AML-193 (cell line): ENCODE data around the gene LRRTM2.
"Not testable (repeated sequence)": the region's sequence is repeated elsewhere in the genome, so short reads cannot be mapped to it uniquely, and the experiment has no call there.

Experiments used
- DNase-seq, 2 experiments: peaks; one replicate each; lab custom pipeline; 2025; lab: John Stamatoyannopoulos, UW

The LRRTM2 gene

GRCh38 chr5:138837160-138837559 lies 38.0 kb downstream of the LRRTM2 start:
- no peak for DNase-seq

- not testable (repeated sequence) for DNase-seq
These were observed 40.3 kb downstream of the LRRTM2 start for GRCh38 chr5:138834853-138835252.

DNA sequence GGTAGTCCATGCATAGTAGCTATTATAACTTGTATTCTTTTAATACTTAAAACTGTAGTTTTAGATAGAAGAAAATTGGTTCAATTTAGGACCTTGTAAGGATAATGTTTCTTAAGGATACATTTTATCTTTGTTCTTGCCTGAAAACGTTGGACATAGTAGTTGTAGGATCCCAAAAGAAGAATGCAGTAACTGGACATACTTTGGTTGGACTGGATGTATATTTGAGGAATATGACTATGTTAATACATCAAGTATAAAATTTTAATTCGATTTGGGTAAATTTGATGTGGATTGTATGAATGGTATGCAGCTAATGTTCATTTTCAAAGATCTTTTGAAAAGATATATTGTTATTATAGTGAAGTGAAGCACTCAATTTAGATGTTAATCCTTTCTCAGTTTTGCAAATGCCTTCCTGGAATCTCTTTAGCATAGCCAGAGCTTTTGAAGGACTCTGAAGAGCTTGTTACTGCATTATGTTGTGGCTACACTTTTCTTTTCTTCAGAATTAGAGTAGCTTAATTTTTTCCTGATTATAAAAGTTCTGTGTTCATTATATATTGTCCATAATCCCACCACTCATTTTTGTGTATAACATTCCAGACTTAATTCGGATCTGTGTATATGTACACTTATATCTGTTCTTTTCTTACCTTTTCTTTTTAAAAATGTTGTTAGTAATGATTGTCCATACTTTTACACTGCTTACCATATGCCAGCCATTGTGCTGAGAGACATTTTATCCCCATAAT lies 41.2 kb downstream of the LRRTM2 start:
- DNase-seq, result no peak

DNA sequence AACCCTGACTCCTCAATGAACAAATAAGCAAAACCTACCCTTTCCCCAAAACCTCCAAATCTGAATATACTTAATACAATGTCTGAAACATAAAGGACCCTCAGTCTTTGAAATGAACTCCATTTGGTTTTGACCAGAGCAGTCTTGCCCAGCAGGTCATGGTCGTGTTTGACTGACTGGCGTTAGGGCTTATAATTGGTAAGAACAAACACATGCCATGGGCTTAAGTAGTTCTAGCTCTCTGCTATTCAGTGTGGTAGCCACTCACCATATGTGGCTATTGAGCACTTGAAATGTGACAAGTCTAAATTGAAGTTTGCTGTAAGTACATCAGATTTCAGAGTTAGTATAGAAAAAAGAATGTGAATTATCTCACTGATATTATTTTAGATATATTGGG lies 42.1 kb downstream of the LRRTM2 start:
- DNase-seq, result no peak

DNA sequence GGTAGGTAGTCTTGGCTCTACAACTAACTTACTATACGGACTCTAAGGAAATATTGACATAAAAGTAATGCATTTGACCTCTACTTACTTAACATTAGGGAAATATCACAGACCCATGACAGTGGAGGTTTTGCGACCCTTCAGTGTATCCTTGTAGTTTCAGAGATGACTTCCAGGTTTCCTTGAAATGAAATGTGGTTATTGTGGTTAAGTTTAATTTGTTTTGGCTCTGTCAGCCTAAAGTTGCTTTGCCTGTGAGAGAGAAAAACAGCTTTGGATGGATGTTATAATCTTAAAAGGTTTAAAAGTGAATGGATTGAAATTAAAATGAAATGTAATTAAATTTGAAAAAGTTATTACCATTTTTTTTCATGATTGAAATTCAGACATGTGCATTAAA lies 42.9 kb downstream of the LRRTM2 start:
- DNase-seq, result no peak

GRCh38 chr5:138831703-138832102 lies 43.4 kb downstream of the LRRTM2 start:
- no peak for DNase-seq

GRCh38 chr5:138829341-138829740 lies 45.8 kb downstream of the LRRTM2 start:
- no peak for DNase-seq

GRCh38 chr5:138828556-138828955 lies 46.6 kb downstream of the LRRTM2 start:
- DNase-seq, result no peak

DNA sequence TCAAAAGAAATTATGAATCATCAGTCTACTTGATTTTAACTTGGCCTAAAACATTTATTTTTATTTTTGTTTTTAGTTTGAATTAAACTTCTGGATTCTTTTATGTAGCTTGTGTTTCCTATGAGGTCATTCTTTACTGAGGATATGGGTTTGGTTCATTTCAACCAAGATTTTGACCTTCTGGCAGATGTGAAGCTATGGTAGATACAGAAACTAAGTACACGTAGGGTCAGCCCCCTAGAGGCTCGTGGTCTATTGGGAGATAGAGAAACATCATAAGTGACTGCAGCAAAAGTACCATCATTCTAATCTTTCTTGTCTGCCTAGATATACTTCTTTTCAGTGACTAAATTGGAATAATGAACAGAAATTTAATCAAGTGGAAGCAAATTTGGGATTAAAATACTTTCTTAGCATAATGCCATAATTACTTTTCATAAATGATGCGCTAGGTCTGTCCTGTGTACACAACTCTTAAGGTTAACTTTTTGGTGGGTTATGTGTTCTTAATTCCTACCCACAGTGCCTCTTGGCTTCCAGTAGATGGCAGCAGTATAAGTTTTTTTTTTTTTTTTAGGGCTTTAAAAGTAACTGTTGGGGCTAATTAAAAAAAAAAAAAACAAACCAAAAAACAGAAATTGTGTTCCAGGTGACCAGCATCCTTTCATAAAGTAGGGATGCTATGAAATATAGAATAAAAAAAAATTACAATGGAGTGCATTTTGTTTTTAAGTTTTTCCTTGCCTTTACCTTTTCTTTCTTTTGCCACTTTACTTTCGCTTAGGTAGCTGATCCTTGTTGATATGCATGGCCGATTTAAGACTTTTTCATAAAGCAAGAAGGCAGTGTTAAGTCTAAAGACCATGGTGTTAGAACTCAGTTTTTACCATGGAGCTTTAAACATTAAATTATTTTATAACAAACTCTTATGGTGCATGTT lies 49.9 kb downstream of the LRRTM2 start:
- peak; percentile 12 to 15 for DNase-seq

DNA sequence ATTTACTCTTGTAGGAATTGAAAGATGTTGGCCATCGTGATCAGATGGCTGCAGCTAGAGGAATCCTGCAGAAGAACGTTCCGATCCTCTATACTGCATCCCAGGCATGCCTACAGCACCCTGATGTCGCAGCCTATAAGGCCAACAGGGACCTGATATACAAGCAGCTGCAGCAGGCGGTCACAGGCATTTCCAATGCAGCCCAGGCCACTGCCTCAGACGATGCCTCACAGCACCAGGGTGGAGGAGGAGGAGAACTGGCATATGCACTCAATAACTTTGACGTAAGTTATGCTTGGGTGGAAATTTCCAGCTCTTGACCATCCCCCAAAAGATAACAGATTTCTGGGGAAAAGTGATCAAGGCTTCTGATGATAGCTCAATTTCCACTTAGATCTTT lies 50.6 kb downstream of the LRRTM2 start:
- no peak for DNase-seq

DNA sequence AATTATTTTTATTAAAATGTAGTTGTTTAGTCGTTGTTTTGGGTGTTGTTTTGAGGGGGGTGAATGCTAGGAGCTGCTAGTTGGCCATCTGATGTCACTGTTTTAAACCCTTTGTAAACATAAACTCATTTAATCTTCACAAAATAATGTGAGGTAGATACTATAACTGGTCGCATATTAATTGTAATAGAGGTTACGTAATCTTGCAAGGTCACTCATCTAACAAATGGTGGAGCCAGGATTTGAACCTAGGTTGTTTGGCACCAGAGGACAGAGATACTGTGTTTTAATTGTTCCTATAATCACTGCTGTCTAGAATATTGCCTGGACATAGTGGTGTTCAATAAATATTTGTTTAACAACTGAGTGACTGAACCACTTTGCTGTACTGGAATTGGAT lies 54.4 kb downstream of the LRRTM2 start:
- no peak for DNase-seq

GRCh38 chr5:138819081-138819480 lies 56.1 kb downstream of the LRRTM2 start:
- no peak for DNase-seq
